Smooth muscle cell (in vitro differentiated cells): ENCODE data around the gene ZNF469. TPM values are rescaled to one million over a fixed set of nuclear protein-coding genes. Genes with fewer than 3 reads are reported as not detected.
A peak's percentile ranks its signal among the peaks of the same experiment; 100 is the strongest.

Experiments used
- DNase-seq: peaks from one replicate; lab custom pipeline; 2025; ENCODE audit not compliant: unreplicated experiment; lab: John Stamatoyannopoulos, UW
- H2AFZ ChIP-seq: fragments of 200-600 bp; sonication (generic); 2 replicates; pipeline ENCODE4 v1.6.0; 2016; ENCODE audit warnings: antibody characterized with exemption, low read depth, mild to moderate bottlenecking
- H3F3A ChIP-seq: fragments of 200-600 bp; sonication (generic); 2 replicates; pipeline ENCODE4 v1.6.0; 2017; ENCODE audit warnings: antibody characterized with exemption, low read depth
- H3K27ac ChIP-seq: fragments of 200-600 bp; sonication (generic); 2 replicates; pipeline ENCODE4 v1.5.1; 2016; ENCODE audit warnings: low read depth, mild to moderate bottlenecking
- H3K27me3 ChIP-seq: fragments of 200-600 bp; sonication (generic); 2 replicates; pipeline ENCODE4 v1.6.1; 2016; ENCODE audit warnings: low read depth, mild to moderate bottlenecking
- H3K36me3 ChIP-seq: fragments of 200-600 bp; sonication (generic); 2 replicates; pipeline ENCODE4 v1.5.1; 2016; ENCODE audit warnings: low read depth
- H3K4me1 ChIP-seq: fragments of 200-600 bp; sonication (generic); 2 replicates; pipeline ENCODE4 v1.5.1; 2016; ENCODE audit warnings: low read depth
- H3K4me2 ChIP-seq: fragments of 200-600 bp; sonication (generic); 2 replicates; pipeline ENCODE4 v1.6.0; 2016; ENCODE audit warnings: mild to moderate bottlenecking
- H3K4me3 ChIP-seq: fragments of 200-600 bp; sonication (generic); 2 replicates; pipeline ENCODE4 v1.5.1; 2016; ENCODE audit warnings: mild to moderate bottlenecking
- H3K79me2 ChIP-seq: fragments of 200-600 bp; sonication (generic); 2 replicates; pipeline ENCODE4 v1.6.0; 2016; ENCODE audit warnings: low read depth, mild to moderate bottlenecking
- H3K9ac ChIP-seq: fragments of 200-600 bp; sonication (generic); 2 replicates; pipeline ENCODE4 v1.6.0; 2016; ENCODE audit warnings: low read depth
- H3K9me3 ChIP-seq: fragments of 200-600 bp; sonication (generic); replicated peaks from 2 replicates; pipeline ENCODE4 v1.5.1; 2016; ENCODE audit warnings: low read depth
- H4K20me1 ChIP-seq: fragments of 200-600 bp; sonication (generic); 2 replicates; pipeline ENCODE4 v1.6.0; 2016; ENCODE audit warnings: low read depth
- CTCF ChIP-seq: fragments of 200-600 bp; sonication (generic); IDR thresholded peaks from 2 replicates; pipeline ENCODE4 v1.5.1; 2017; ENCODE audit warnings: borderline replicate concordance, mild to moderate bottlenecking, antibody characterized with exemption; ENCODE audit not compliant: insufficient read depth, poor library complexity, severe bottlenecking
- WGBS: methylation state at CpG from one replicate; pipeline ENCODE4 v1.1.7; 2016; ENCODE audit warnings: low lambda C conversion rate; 5-methylcytosine and 5-hydroxymethylcytosine counted together
- polyA plus RNA-seq: library from polyadenylated mRNA; unstranded; fragments of >200 nt; fragmentation: Nextera tagmentation; extraction: Ambion mirVana; gene quantifications from 2 replicates; pipeline ENCODE4 v1.2.1, GENCODE V29; 2016
- total RNA-seq: library from RNA; depleted of rRNA; stranded (reverse); fragments of >200 nt; gene quantifications from 2 replicates; pipeline ENCODE4 v1.2.3, GENCODE V29; 2014

Gene ZNF469
- total and polyA plus RNA-seq, 2 experiments from 2014 or later = 5.0 to 6.2 TPM

GRCh38 chr16:88406096-88407041, 23.6 kb downstream of the ZNF469 start:
- Histone ChIP-seq H3K79me2 (peaks cover 10% of the 10 kb centered on the region), H2AFZ (no peak overlapping the region), H3K4me2 (no peak overlapping the region), H3K36me3 (no peaks in the 10 kb centered on the region), H3K4me1 (no peaks in the 10 kb centered on the region), H3F3A (no peaks in the 10 kb centered on the region), H3K9ac (no peak overlapping the region), H3K27me3 (no peaks in the 10 kb centered on the region), H3K9me3 (no peaks in the 10 kb centered on the region), H4K20me1 (peaks cover 97% of the 10 kb centered on the region), H3K4me3 (no peak overlapping the region), H3K27ac (no peak overlapping the region)
- DNase-seq = no peak
- peak; percentile 12 for TF ChIP-seq CTCF
- WGBS = 89% methylated on average over 38 of the region's 39 CpGs

GRCh38 chr16:88407042-88407420, 24.3 kb downstream of the ZNF469 start:
- no peak for DNase-seq
- TF ChIP-seq CTCF = no peak
- H3K4me1 ChIP-seq = no peaks in the 10 kb centered on the region
- H3K79me2 ChIP-seq = peaks cover 10% of the 10 kb centered on the region
- H3K27ac ChIP-seq = no peak overlapping the region
- H3K27me3 ChIP-seq = no peaks in the 10 kb centered on the region
- H4K20me1 ChIP-seq = peaks cover 96% of the 10 kb centered on the region
- no peak overlapping the region for H3K4me2 ChIP-seq
- H3K36me3 ChIP-seq = no peaks in the 10 kb centered on the region
- WGBS = 92% methylated on average over 16 of the region's 20 CpGs
- no peak overlapping the region for H3K9ac ChIP-seq
- H2AFZ ChIP-seq = no peak overlapping the region
- H3F3A ChIP-seq = no peaks in the 10 kb centered on the region
- no peak overlapping the region for H3K4me3 ChIP-seq
- no peaks in the 10 kb centered on the region for H3K9me3 ChIP-seq

- Histone ChIP-seq H3K9me3 (no peaks in the 10 kb centered on the region), H4K20me1 (peaks cover 96% of the 10 kb centered on the region), H2AFZ (no peak overlapping the region), H3K9ac (no peak overlapping the region), H3K4me3 (no peak overlapping the region), H3K4me2 (no peak overlapping the region), H3K36me3 (no peaks in the 10 kb centered on the region), H3F3A (no peaks in the 10 kb centered on the region), H3K79me2 (peaks cover 10% of the 10 kb centered on the region), H3K27ac (no peak overlapping the region), H3K4me1 (no peaks in the 10 kb centered on the region), H3K27me3 (no peaks in the 10 kb centered on the region)
- no peak for TF ChIP-seq CTCF
- no peak for DNase-seq
- WGBS = 91% methylated on average over 5 of the region's 5 CpGs
Measured at GRCh38 chr16:88407807-88408206, 25.0 kb downstream of the ZNF469 start.
